H1 (cell line): Measurements from ENCODE around the gene STX2. TPM values are rescaled to one million over a fixed set of nuclear protein-coding genes. Genes with fewer than 3 reads are reported as not detected.

Experiments used
- ASH2L ChIP-seq: fragments of 200-600, 300-600 bp; sonication (generic); IDR thresholded peaks from one replicate; pipeline ENCODE4 v1.7.1; 2017; ENCODE audit warnings: low read length
- GABPA ChIP-seq: IDR thresholded peaks from 2 replicates; pipeline ENCODE4 v1.6.1; 2011; ENCODE audit warnings: mild to moderate bottlenecking, low read length, moderate library complexity, borderline replicate concordance; ENCODE audit not compliant: insufficient read depth
- MAFK ChIP-seq: IDR thresholded peaks from 2 replicates; pipeline ENCODE4 v1.6.1; 2012; ENCODE audit warnings: low read depth, mild to moderate bottlenecking, improper control_type of control experiment, low read length
- TEAD4 ChIP-seq: IDR thresholded peaks from 2 replicates; pipeline ENCODE4 v1.6.1; 2012; ENCODE audit warnings: low read depth, low read length, inconsistent platforms, mixed read lengths
- polyA plus RNA-seq, 7 experiments: library from polyadenylated mRNA; depleted of rRNA in 3 of 7; stranded (reverse) in 5 of 7; unstranded in 2 of 7; fragments of >200 nt in 5 of 7; fragments of 200-250 nt in 2 of 7; gene quantifications; 1 replicate in 5 of 7; 2 replicates in 1 of 7; 4 replicates in 1 of 7; pipeline versions ENCODE4 v1.2.1 to v1.2.3, GENCODE V29; 2011 to 2013; ENCODE audit warnings: missing spikeins in 2 of 7, mixed read lengths in 2 of 7
- total RNA-seq: library from RNA; stranded (reverse); fragmentation: NEBNext Ultra II Directional; extraction: Animal tissue kit (Norgen Biotek cat#: 25700); gene quantifications from 2 replicates; pipeline ENCODE4 v1.2.1, GENCODE V29; 2021

The STX2 gene
- total and polyA plus RNA-seq, 2 of the 8 experiments (the other 6 are each of a cell fraction or from before 2014, with no cell fraction given): 20.0 to 26.3 TPM

- TF ChIP-seq GABPA (no peak), MAFK (no peak), ASH2L (no peak), TEAD4 (no peak)
Measured at GRCh38 chr12:130793554-130793849, 45.5 kb downstream of the STX2 start (continued).
